ENCODE measurements around the gene ATF7.
A peak's percentile ranks its signal among the peaks of the same experiment; 100 is the strongest.
"Not testable (repeated sequence)": the region's sequence is repeated elsewhere in the genome, so short reads cannot be mapped to it uniquely, and the experiment has no call there.

Gene ATF7

DNA sequence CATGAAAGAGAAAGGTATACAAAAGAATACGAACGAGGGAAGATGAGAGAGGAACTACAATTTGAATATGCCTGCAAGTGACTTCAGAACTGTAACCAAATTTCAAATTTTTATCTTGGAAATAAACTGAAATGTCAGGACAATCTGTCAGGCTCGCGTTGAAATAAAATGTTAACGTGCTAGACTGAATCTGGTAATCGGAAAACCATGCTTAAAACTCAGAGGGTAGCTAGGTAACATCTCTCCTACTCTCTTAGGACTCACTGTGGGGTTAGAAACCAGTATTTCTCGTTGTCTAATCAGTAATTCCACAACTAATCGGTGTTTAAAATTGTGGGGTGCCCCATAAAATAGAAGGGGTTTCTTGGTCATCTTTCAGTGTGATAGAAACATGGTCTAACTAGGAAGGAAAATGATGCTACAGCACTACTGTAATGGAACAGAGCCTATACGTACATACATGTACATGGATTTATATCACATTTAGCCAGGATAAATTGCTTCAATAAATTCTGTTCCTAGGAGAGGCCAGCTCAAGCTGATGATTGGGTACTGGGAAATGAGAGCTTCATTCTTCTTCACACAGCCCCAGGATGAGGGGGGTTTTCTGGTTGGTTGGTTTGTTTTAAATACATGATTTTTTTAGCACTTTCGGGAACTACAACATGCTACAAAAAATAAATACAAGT, 23.9 kb downstream of the ATF7 start:
- in situ Hi-C loops (cut with HindIII; ENCODE audit: low pct_unique_long_range_greater_than_20kb, low sequenced_read_pairs), result no loop called here
- TF ChIP-seq JUND (IDR thresholded peaks at IDR 0.05; ENCODE audit: low read depth), result no peak
- DNase-seq (ENCODE audit: low read depth in 1 of 2, low spot score in 1 of 2), result no peak

DNA sequence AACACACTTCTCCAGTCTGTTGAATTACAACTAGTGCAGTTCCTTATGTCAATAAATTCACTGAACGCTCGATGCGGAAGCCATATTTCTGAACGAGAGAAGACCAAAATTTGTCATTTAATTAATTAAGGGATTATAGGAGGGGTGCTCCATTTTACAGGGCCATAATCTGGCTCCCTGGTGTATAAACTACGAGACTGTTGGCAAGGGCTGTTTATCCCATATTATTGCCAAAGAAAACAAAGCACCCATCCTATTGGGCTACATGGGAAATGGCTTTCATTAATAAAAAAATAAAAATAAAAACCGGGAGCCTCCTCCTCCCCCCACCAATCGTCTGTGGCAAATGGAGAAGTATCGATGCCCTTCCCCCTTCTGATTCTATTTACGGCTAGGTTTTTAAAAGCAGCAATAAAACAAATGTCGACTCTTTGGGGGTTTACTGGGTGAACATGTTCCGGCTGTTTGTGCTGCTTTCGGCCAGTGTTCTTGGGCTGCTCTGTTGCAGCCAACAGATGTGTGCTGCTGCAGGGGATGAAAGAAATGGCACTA, 24.8 kb downstream of the ATF7 start:
- in situ Hi-C loops (cut with HindIII; ENCODE audit: low pct_unique_long_range_greater_than_20kb, low sequenced_read_pairs), result no loop called here
- no peak for DNase-seq (ENCODE audit: low read depth in 1 of 2, low spot score in 1 of 2)
- no peak for TF ChIP-seq JUND (IDR thresholded peaks at IDR 0.05; ENCODE audit: low read depth)

DNA sequence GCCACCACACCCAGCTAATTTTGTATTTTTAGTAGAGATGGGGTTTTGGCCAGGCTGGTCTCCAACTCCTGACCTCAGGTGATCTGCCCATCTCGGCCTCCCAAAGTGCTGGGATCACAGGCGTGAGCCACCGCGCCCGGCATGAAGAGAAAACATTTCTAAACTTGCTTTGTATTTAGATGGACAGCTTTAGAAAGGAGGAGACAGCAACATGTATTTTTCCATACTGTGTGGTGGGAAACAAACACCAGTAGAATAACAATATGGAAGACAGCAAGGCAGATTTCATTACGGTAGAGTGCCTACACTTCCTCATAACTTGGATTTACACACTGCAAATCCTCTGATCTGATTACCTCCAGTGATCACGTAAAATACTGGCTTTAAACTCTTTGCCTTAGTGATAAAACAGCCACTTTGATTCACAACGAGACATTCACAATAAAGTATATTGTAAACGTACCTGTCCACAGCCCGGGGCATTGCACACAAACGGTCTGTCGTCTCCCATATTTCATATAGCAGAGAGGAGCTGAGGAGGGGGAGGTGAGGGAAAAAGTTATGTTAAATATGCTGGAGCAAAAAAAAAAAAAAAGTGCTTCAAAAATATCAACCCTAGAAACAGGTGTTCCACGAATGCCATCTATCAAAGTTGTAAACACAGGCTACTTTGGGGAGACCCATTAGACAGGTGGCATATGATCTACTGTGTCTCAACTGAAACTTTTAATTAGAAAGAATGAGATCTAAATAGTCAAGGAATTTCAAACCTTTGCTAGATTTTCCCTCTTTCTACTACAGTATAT, 25.5 kb downstream of the ATF7 start:
- DNase-seq (ENCODE audit: low read depth in 1 of 2, low spot score in 1 of 2), result no peak
- no peak for TF ChIP-seq JUND (IDR thresholded peaks at IDR 0.05; ENCODE audit: low read depth)
- in situ Hi-C loops (cut with HindIII; ENCODE audit: low pct_unique_long_range_greater_than_20kb, low sequenced_read_pairs), result no loop called here

DNA sequence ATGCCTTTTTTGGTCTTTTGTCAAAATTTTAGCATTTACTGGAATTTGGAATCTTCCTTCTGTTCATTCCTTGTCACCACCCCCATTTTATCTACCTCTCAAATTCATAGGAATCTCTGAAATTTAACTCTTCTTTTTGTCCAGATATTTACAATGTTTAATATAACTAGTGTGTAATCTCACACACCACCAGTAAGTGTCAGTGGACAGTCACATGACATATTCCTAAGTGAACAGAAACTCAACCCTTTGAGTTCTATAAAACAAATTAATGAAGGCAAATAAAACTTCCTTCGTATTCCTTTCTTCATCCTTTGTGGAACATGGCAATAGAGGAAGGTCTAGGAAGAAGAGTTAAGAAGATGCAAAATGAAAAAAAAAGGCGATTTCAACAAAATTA, 26.6 kb downstream of the ATF7 start:
- in situ Hi-C loops (cut with HindIII; ENCODE audit: low pct_unique_long_range_greater_than_20kb, low sequenced_read_pairs), result no loop called here
- DNase-seq (ENCODE audit: low read depth in 1 of 2, low spot score in 1 of 2), result peak in 1 of 2 experiments; percentile 31
- no peak for TF ChIP-seq JUND (IDR thresholded peaks at IDR 0.05; ENCODE audit: low read depth)

DNA sequence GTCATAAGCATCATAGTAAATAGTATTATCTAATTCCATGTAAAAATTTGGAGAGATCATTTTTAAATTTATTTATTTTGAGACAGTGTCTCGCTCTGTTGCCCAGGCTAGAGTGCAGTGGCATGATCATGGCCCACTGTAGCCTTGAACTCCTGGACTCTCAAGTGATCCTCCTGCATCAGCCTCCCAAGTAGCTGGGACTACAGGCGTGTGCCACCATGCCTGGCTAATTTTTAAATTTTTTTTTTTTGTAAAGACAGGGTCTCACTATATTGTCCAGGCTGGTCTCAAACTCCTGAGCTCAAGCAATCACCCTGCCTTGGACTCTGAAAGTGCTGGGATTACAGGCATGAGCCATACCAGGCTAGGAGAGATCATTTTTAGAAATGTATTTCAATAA, 27.2 kb downstream of the ATF7 start:
- in situ Hi-C loops (cut with HindIII; ENCODE audit: low pct_unique_long_range_greater_than_20kb, low sequenced_read_pairs), result not testable (repeated sequence)

DNA sequence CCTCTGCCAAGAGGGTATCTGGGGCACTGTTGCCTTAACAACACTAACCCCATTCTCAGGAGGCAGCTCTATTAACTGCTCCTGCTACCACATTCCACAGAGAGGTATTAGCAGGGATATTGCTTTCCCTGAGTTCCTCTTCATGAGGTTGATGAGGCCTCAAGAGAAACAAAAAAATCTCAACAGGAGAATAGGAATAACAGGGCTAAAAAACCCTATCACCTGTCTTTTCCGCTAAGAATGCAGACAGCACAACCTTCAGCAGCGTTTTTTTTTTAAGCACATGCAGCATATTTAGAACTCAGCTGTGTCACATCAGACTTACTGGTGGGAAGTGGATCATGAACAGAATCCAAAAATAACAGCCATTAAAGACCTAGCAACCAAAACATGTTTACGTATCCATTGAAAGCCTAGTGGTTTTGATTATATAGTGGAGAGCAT, 29.2 kb downstream of the ATF7 start:
- no peak for TF ChIP-seq JUND (IDR thresholded peaks at IDR 0.05; ENCODE audit: low read depth)
- in situ Hi-C loops (cut with HindIII; ENCODE audit: low pct_unique_long_range_greater_than_20kb, low sequenced_read_pairs), result no loop called here
- no peak for DNase-seq (ENCODE audit: low read depth in 1 of 2, low spot score in 1 of 2)

More for the DNA sequence above, 27.2 kb downstream of the ATF7 start:
- not testable (repeated sequence) for DNase-seq (ENCODE audit: low read depth in 1 of 2, low spot score in 1 of 2)

DNA sequence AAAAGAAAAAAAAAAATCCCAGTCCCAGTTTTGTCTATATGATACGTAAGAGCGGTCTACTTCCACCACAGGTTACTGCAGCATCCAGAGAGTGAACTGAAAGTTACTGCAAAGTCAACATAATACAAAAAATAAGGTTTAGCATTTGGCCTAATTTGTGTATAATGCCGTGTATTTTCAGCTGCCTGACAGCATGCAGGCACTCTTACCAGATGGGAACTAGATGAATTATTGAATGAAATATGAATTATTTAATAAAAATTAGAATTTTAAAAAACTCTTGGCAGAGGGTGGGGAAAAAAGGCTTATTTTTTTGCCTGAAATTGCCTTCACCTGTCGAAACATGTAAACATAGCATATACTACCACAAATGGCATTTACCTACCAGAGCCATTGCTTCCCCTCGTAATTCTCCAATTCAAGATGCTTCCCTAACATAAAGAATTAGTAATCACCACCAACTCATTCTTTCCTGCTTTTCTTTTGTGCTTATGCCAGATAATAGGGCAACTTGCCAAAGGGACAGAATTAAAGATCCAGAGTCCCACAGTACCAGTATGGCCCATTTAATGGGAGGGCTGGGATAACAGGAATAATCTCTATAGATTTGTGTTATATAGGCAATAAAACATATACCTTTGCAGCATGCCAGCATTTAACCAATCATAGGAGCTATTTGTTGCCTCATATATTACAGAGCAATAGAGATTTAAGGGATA, 31.1 kb downstream of the ATF7 start:
- DNase-seq (ENCODE audit: low read depth in 1 of 2, low spot score in 1 of 2), result no peak
- TF ChIP-seq JUND (IDR thresholded peaks at IDR 0.05; ENCODE audit: low read depth), result no peak
- in situ Hi-C loops (cut with HindIII; ENCODE audit: low pct_unique_long_range_greater_than_20kb, low sequenced_read_pairs), result no loop called here

DNA sequence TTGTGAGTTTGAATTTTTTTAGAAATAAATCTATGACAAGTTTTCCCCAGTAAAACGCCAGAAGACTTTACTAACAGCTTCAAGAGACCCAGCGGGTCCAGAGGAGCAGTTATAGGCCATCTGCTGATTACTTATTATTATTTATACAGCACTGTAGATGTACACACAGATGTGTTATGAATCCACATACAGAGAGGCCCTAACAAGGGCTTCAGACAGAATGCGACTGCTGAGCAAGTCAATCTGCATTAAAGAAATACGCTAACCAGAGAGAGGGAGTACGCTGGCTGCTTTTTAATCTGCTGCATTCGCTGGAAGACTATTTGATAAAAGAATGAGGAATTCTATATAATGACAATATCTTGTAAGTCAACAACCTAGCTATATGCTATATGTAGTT, 32.5 kb downstream of the ATF7 start:
- no peak for DNase-seq (ENCODE audit: low read depth in 1 of 2, low spot score in 1 of 2)

DNA sequence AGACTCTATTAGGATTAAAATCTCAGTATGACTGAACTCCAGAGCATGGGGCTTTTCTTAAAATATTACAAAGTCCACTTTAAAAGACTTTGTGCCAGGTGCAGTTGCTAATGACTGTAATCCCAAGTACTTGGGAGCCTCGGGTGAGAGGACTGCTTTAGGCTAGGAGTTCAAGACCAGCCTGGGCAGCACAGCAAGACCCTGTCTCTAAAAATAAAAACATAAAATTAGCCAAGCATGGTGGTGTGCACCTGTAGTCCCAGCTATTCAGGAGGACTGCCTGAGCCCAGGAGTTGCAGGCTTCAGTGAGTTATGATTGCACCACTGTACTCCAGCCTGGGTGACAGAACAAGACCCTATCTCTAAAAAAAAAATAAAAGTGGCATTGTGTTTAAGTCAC, 33.2 kb downstream of the ATF7 start:
- in situ Hi-C loops (cut with HindIII; ENCODE audit: low pct_unique_long_range_greater_than_20kb, low sequenced_read_pairs), result no loop called here
- no peak for DNase-seq (ENCODE audit: low read depth in 1 of 2, low spot score in 1 of 2)

More for the DNA sequence above, 32.5 kb downstream of the ATF7 start:
- TF ChIP-seq JUND (IDR thresholded peaks at IDR 0.05; ENCODE audit: low read depth), result no peak
- in situ Hi-C loops (cut with HindIII; ENCODE audit: low pct_unique_long_range_greater_than_20kb, low sequenced_read_pairs), result no loop called here

DNA sequence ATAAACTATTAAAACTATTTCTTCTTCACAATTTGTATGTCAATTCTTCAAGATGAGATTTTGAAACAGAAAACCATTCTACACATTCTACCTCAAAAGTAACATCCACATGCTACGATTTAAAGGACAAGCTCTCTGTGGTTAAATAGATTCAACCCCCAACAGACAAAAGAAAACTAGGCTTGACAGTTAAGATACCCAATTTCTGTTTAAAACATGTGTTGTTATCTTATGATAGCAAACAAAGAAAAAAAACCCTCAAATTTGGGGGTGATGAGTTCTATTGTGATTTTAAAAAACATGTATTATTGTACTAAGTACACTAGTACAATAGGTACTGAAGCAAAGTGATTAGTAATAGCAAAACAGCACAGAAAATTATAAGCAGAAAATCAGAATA, 33.8 kb downstream of the ATF7 start:
- TF ChIP-seq JUND (IDR thresholded peaks at IDR 0.05; ENCODE audit: low read depth), result no peak
- in situ Hi-C loops (cut with HindIII; ENCODE audit: low pct_unique_long_range_greater_than_20kb, low sequenced_read_pairs), result no loop called here
- no peak for DNase-seq (ENCODE audit: low read depth in 1 of 2, low spot score in 1 of 2)

More for the DNA sequence above, 33.2 kb downstream of the ATF7 start:
- TF ChIP-seq JUND (IDR thresholded peaks at IDR 0.05; ENCODE audit: low read depth), result no peak

DNA sequence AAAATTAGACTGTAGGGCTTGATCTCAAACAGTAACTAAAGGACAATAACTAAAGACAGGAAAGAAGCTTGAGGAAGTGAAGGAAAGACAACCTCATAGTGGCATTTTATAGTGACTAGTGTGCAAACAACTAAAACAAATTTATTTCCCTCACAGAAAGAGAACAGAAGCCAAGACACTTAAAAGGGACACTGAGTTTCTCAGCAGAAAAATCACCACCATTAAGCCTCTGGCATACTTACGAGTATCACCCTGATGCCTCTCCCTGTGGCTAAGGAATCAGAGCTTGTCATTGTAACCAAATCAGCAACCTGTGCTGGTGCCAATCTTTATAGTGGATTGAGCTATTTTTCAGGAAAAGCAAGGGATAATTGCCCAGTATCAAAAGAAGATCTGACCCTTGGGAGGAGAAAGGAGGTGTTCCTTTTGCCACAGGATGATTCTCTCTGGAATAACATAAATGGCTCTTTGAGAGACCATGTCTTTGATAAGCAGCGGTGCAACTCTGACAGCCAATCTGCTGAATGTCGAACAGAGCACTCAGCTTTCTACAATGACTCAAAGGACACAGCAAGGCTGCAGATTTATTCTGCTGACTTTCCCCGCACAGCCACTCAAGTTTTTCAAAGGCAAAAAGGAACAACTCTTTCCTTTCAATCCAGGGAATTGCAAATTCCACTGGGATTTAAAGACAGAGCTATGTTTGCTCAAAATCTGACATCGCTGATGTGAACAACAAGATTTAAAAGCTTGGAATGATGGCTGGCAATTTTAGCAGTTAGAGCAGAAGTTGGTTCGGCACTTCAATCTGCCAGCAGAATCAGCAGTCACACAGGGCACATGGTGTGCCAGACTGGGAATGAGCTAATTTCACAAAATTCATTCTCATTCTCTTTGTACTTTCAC, 34.6 kb downstream of the ATF7 start:
- in situ Hi-C loops (cut with HindIII; ENCODE audit: low pct_unique_long_range_greater_than_20kb, low sequenced_read_pairs), result no loop called here
- no peak for DNase-seq (ENCODE audit: low read depth in 1 of 2, low spot score in 1 of 2)
- TF ChIP-seq JUND (IDR thresholded peaks at IDR 0.05; ENCODE audit: low read depth), result no peak

DNA sequence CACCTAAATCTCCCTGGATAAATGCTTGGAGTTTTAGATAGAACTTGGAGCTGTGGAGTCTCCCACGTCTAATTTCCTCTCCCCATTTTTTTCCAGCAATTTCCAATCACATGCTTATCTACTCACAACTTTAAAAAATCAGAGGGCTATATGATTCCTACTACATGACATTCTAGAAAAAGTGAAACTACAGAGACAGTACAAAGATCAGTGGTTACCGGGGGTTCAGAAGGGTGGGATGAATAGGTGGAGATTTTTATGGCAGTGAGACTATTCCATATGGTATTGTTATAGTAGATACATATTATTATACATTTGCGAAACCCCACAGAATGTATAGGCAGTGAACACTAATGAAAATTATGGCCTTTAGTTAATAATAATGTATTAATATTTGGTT, 35.5 kb downstream of the ATF7 start:
- TF ChIP-seq JUND (IDR thresholded peaks at IDR 0.05; ENCODE audit: low read depth), result no peak
- in situ Hi-C loops (cut with HindIII; ENCODE audit: low pct_unique_long_range_greater_than_20kb, low sequenced_read_pairs), result no loop called here
- DNase-seq (ENCODE audit: low read depth in 1 of 2, low spot score in 1 of 2), result no peak

Data from T47D (cell line).